Kidney (tissue), 14 donors: Measurements from ENCODE around the gene SLC39A10. TPM values are rescaled to one million over a fixed set of nuclear protein-coding genes. Genes with fewer than 3 reads are reported as not detected.

Source experiments
- DNase-seq, 5 donors: peaks; one replicate each; pipeline ENCODE4 v3.0.0-alpha.2; 2013 to 2020
- FAIRE-seq: peaks from 2 replicates; lab custom pipeline; 2012; peaks lifted over from hg19 to GRCh38; lab: Jason Lieb, UNC
- H3K27ac ChIP-seq, 2 donors: one replicate each; pipeline ENCODE4 v1.7.0; 2013; ENCODE audit warnings: low read depth in 2 of 2, low read length in 2 of 2, inconsistent platforms in 1 of 2
- H3K27me3 ChIP-seq: one replicate; pipeline ENCODE4 v1.7.1; 2013; ENCODE audit warnings: low read length, inconsistent platforms; ENCODE audit not compliant: control insufficient read depth, insufficient read depth
- H3K36me3 ChIP-seq, 3 donors: one replicate each; pipeline versions ENCODE4 v1.7.0 to v1.7.1; 2013; ENCODE audit warnings: low read length in 3 of 3, control low read depth in 1 of 3, inconsistent platforms in 1 of 3; ENCODE audit not compliant: insufficient read depth in 3 of 3, control insufficient read depth in 2 of 3
- H3K4me1 ChIP-seq, 3 donors: one replicate each; pipeline versions ENCODE4 v1.7.0 to v1.7.1; 2013; ENCODE audit warnings: low read length in 3 of 3, inconsistent platforms in 1 of 3, low read depth in 1 of 3; ENCODE audit not compliant: control insufficient read depth in 2 of 3, insufficient read depth in 2 of 3
- H3K4me3 ChIP-seq, 3 donors: one replicate each; pipeline versions ENCODE4 v1.7.0 to v1.8.1; 2013; ENCODE audit warnings: low read length in 3 of 3, control low read depth in 1 of 3, inconsistent platforms in 1 of 3
- H3K9ac ChIP-seq, 3 donors: one replicate each; pipeline versions ENCODE4 v1.7.0 to v1.7.1; 2013; ENCODE audit warnings: low read length in 3 of 3, control low read depth in 1 of 3, inconsistent platforms in 1 of 3
- H3K9me3 ChIP-seq, 3 donors: one replicate each; pipeline versions ENCODE4 v1.7.0 to v1.7.1; 2013; ENCODE audit warnings: low read length in 3 of 3, control low read depth in 1 of 3, inconsistent platforms in 1 of 3; ENCODE audit not compliant: control insufficient read depth in 2 of 3, insufficient read depth in 1 of 3
- intact Hi-C: fragments of 100-400 bp; cut with DNase I; formaldehyde crosslinking; loops from one replicate; pipeline ENCODE4 v1.11.1; 2022
- polyA plus RNA-seq: library from polyadenylated mRNA; stranded (reverse); fragments of 350-450 nt; fragmentation: Illumina TruSeq; extraction: RNeasy Lipid Tissue Mini Kit (QIAGEN cat#74804); gene quantifications from one replicate; pipeline ENCODE4 v1.2.3, GENCODE V29; 2014; ENCODE audit warnings: low read depth, low replicate concordance; ENCODE audit not compliant: insufficient read depth
- total RNA-seq: library from RNA; stranded (reverse); fragmentation: NEBNext Ultra II Directional; extraction: Animal tissue kit (Norgen Biotek cat#: 25700); gene quantifications from one replicate; pipeline ENCODE4 v1.2.1, GENCODE V29; 2021
- TF ChIP-seq, protein P1 (sequence below): IDR thresholded peaks from 3 replicates; pipeline ENCODE4 v1.5.1; 2012; ENCODE audit warnings: mild to moderate bottlenecking, moderate library complexity, borderline replicate concordance; ENCODE audit not compliant: insufficient read depth; ENCODE audit errors: extremely low read depth
- donor health status: control.
- donor health status: control.
- donor health status: control.
- donor health status: control.
- donor health status: control.
- donor health status: DM: yes; HTN: yes; CAD: no.
- donor health status: Normal renal cell carcinoma (clear cell type).

The SLC39A10 gene
- total and polyA plus RNA-seq, 2 donors from 2014 or later = 5.4 to 36.7 TPM

DNA sequence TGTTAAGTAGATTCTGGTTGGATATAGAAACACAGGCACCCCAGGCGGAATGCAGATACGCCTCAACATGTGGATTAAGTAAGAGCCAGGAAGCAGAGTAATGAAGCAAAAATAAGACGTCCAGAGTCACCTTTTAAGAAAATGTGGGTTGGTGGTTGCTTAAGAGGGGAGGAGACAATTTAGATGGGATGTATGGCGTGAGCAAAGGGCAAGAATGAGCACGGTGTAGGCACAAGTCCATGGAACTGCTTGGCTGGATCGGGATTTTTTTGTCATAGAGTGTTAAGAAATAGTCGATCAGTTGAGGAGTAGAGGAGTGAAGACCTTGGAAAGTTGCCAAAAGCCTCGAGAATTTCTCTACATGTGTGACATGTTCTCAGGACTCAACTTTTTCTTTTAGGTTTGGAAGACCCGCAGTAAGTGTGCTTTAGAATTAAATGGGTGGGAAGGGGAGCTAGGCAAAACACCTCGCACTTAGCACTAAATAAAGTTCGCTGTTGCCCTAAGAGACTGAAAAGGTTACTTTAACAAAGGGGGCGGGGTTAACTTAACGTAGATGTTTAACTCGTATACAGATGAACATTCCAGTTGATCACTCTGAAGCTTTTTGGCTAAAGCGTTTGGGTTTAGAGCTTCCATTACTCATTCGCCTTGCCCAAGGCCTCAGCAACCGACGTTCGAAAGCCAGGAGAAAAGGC, 716 bp upstream of the SLC39A10 start:
- H3K9ac ChIP-seq = peak overlapping the region; percentile 13 to 79 (median 73)
- intact Hi-C loops = no loop called here
- DNase-seq (peak in 1 of 5 donors; percentile 51), FAIRE-seq (no peak)
- H3K36me3 ChIP-seq = no peaks in the 10 kb centered on the region
- no peaks in the 10 kb centered on the region for H3K27me3 ChIP-seq
- H3K4me3 ChIP-seq = peak overlapping the region; percentile 72 to 81 (median 78)
- peaks cover 0 to 3% (median 3%) of the 10 kb centered on the region in 3 donors for H3K4me1 ChIP-seq
- H3K27ac ChIP-seq = peak overlapping the region; percentile 79 to 94
- H3K9me3 ChIP-seq = no peaks in the 10 kb centered on the region
- TF ChIP-seq, protein P1, sequence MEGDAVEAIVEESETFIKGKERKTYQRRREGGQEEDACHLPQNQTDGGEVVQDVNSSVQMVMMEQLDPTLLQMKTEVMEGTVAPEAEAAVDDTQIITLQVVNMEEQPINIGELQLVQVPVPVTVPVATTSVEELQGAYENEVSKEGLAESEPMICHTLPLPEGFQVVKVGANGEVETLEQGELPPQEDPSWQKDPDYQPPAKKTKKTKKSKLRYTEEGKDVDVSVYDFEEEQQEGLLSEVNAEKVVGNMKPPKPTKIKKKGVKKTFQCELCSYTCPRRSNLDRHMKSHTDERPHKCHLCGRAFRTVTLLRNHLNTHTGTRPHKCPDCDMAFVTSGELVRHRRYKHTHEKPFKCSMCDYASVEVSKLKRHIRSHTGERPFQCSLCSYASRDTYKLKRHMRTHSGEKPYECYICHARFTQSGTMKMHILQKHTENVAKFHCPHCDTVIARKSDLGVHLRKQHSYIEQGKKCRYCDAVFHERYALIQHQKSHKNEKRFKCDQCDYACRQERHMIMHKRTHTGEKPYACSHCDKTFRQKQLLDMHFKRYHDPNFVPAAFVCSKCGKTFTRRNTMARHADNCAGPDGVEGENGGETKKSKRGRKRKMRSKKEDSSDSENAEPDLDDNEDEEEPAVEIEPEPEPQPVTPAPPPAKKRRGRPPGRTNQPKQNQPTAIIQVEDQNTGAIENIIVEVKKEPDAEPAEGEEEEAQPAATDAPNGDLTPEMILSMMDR = no peak

DNA sequence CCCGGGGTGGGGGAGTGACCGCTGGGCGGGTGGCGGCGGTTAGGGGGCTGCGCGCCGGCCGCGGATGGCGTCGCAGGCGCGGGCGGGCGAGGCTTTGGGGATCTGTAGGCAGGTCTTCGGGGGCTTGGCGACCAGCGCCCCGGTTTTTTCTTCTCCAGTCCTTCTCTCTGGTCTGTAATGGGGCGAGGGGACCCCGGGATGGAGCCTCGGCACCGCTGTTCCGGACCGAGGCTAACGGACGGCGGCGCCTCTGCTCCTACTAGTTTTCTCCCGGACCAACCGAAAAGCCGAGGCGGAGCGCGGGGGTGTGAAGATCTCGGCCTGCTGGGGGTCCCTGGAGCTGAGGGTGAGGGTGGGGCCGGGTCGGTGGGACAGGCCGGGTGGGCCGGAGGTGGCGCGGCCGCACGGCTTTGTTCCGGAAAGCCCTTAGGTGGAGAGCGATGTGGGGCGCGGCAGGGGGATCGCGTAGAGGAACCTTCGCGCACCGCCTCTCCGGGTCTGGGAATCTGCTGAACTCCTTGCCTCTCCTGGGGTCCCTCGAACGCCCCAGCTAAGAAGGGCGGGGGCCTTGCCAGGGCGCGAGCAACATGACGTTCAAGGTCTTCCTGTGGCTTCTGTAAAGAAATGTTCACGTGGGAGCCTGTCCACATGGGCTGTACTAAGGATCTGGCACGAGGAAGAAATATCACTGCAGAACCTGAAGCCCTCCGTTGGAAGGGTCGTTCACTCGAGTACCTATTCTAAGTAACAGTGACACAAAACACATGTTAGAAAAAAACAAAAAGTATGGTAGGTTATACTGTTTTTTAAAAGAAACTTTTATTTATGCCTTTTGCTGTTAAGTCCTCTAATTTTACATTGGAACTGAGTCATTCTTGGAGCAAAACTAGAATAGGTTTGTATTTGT, 861 bp downstream of the SLC39A10 start:
- intact Hi-C loops = no loop called here
- H3K9me3 ChIP-seq = no peaks in the 10 kb centered on the region
- H3K36me3 ChIP-seq = no peaks in the 10 kb centered on the region
- TF ChIP-seq, protein P1 = no peak
- H3K9ac ChIP-seq = peak overlapping the region; percentile 45 to 79 (median 52)
- DNase-seq (peak; percentile 80 to 91 (median 87)), FAIRE-seq (no peak)
- H3K4me1 ChIP-seq = peaks cover 0 to 3% (median 3%) of the 10 kb centered on the region in 3 donors
- H3K27me3 ChIP-seq = no peaks in the 10 kb centered on the region
- peak overlapping the region; percentile 94 for H3K27ac ChIP-seq
- peak overlapping the region; percentile 67 to 78 (median 77) for H3K4me3 ChIP-seq

GRCh38 chr2:195658541-195658890, 1.5 kb downstream of the SLC39A10 start:
- Histone ChIP-seq H3K4me3 (peak overlapping the region; percentile 67 to 78 (median 77)), H3K4me1 (peaks cover 0 to 3% (median 3%) of the 10 kb centered on the region in 3 donors), H3K9me3 (no peaks in the 10 kb centered on the region), H3K27me3 (no peaks in the 10 kb centered on the region), H3K27ac (no peak overlapping the region), H3K9ac (peak overlapping the region; percentile 29 to 79 (median 45)), H3K36me3 (no peaks in the 10 kb centered on the region)
- intact Hi-C loops = no loop called here
- DNase-seq (peak in 2 of 5 donors; percentile 35 to 59), FAIRE-seq (peak; percentile 71)
- TF ChIP-seq, protein P1 = no peak
